Parathyroid adenoma (tissue), 2 donors: ENCODE results near the gene TIGD7.
A peak's percentile ranks its signal among the peaks of the same experiment; 100 is the strongest.

Experiments used
- H2AFZ ChIP-seq: fragments of 300-600 bp; sonication (generic); one replicate; pipeline ENCODE4 v1.7.0; 2017; ENCODE audit warnings: antibody characterized with exemption, mild to moderate bottlenecking
- H3K27ac ChIP-seq: fragments of 300-600 bp; sonication (generic); one replicate; pipeline ENCODE4 v1.7.0; 2017
- H3K27me3 ChIP-seq: fragments of 300-600 bp; sonication (generic); one replicate; pipeline ENCODE4 v1.7.0; 2017; ENCODE audit warnings: low read length; ENCODE audit not compliant: control insufficient read depth, insufficient read depth
- H3K36me3 ChIP-seq: fragments of 300-600 bp; sonication (generic); one replicate; pipeline ENCODE4 v1.7.0; 2017; ENCODE audit warnings: low read length; ENCODE audit not compliant: control insufficient read depth, insufficient read depth
- H3K4me1 ChIP-seq: fragments of 300-600 bp; sonication (generic); one replicate; pipeline ENCODE4 v1.7.0; 2017; ENCODE audit warnings: control low read depth
- H3K4me2 ChIP-seq: fragments of 300-600 bp; sonication (generic); one replicate; pipeline ENCODE4 v1.7.0; 2017; ENCODE audit warnings: low read length
- H3K4me3 ChIP-seq: fragments of 300-600 bp; sonication (generic); one replicate; pipeline ENCODE4 v1.7.0; 2017; ENCODE audit warnings: low read depth, low read length
- H3K79me2 ChIP-seq: fragments of 300-600 bp; sonication (generic); one replicate; pipeline ENCODE4 v1.7.0; 2017; ENCODE audit warnings: control low read depth
- H3K9ac ChIP-seq: fragments of 300-600 bp; sonication (generic); one replicate; pipeline ENCODE4 v1.7.0; 2017; ENCODE audit warnings: mild to moderate bottlenecking
- H3K9me3 ChIP-seq: fragments of 300-600 bp; sonication (generic); one replicate; pipeline ENCODE4 v1.7.0; 2017; ENCODE audit warnings: low read length; ENCODE audit not compliant: control insufficient read depth
- CTCF ChIP-seq: fragments of 300-600 bp; sonication (generic); IDR thresholded peaks from one replicate; pipeline ENCODE4 v1.7.0; 2017; ENCODE audit warnings: antibody characterized with exemption, mild to moderate bottlenecking
- donor health status: primary hyperparathyroidism.

Gene TIGD7

DNA sequence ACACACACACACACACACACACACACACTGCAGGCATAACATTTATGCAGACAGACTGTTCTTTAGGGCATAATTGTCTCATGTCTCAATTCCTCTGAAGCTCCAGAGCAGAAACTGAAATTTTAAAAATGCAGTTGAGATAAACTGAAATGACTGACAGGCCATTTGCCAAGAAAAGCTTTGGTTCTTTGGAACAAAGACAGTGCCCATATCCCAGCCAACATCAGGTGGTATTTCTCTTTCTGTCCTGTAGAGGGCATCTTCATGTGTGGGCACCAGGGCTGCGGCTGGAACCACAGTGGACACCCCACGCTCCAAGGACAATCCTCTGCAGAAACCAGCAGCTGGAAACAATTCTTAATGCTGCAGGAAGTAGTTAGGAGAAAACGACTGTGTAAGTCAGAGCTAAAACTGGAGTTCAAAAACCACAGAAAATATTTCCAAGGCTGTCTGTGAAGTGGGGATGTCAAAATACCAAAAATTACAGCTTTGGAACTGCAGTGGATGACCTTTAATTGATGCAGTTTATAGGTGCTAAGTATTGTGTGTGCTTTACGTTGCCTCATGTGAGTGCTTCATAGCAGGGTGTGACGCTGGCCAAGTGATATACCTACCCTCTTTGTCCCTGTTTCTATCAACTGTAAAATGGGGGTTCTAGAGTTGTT is 38.2 kb downstream of the TIGD7 start:
- peaks cover 4% of the 10 kb centered on the region for H3K79me2 ChIP-seq
- peak; percentile 64 for TF ChIP-seq CTCF
- no peaks in the 10 kb centered on the region for H3K9me3 ChIP-seq
- H2AFZ ChIP-seq, result peak overlapping the region; percentile 55
- H3K4me2 ChIP-seq, result no peak overlapping the region
- H3K27me3 ChIP-seq, result no peaks in the 10 kb centered on the region
- H3K4me3 ChIP-seq, result no peak overlapping the region
- H3K27ac ChIP-seq, result no peak overlapping the region
- H3K4me1 ChIP-seq, result no peaks in the 10 kb centered on the region
- no peak overlapping the region for H3K9ac ChIP-seq
- no peaks in the 10 kb centered on the region for H3K36me3 ChIP-seq

DNA sequence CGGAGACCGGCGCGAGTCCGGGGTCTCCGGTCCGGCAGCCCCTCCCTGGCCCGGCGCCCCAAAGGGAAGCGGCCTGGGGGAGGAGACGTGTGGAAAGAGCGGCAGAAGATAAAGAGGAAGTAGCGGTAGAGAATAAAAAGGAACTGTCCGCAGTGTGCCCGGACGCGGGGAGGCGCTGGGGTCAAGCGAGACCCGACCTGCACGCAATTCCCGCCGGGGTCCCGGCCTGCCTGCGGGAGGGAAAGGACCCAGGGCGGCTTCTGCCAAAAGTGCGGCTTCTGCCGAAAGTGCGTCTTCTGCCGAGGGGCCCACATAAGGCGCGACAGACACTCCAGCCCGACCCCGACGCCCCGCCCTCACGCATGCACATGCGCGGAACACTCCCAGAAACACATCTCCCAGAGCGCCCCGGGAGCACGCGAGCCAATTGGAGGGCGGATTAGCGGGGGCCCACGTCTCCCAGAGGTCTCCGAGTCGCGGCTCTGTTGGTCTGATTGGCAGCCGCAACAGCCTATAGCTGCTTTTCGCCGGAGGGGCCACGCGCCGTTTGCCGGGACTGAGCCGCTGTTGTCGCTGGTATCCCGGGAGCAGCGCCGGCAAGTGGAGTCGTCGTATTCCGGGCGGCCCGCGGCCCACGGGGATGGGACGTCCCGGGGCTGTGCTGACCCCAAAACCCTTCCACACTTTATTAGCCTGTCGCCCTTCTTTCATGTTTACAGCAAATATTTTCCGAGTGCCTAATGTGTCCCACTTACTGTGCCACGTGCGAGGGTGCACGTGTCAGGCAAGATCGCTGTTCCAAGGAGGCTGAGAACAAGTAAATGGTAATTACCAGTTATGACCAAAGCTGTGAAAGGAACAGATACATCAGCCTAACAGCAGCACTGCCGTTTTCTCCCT is 40.8 kb downstream of the TIGD7 start:
- Histone ChIP-seq H3K27me3 (no peaks in the 10 kb centered on the region), H3K9me3 (no peaks in the 10 kb centered on the region), H3K4me1 (no peaks in the 10 kb centered on the region), H3K36me3 (no peaks in the 10 kb centered on the region), H3K4me2 (peak overlapping the region; percentile 98), H3K79me2 (peaks cover 4% of the 10 kb centered on the region), H2AFZ (peak overlapping the region; percentile 81), H3K27ac (peak overlapping the region; percentile 96), H3K4me3 (peak overlapping the region; percentile 94), H3K9ac (peak overlapping the region; percentile 65)
- TF ChIP-seq CTCF, result peak; percentile 29

DNA sequence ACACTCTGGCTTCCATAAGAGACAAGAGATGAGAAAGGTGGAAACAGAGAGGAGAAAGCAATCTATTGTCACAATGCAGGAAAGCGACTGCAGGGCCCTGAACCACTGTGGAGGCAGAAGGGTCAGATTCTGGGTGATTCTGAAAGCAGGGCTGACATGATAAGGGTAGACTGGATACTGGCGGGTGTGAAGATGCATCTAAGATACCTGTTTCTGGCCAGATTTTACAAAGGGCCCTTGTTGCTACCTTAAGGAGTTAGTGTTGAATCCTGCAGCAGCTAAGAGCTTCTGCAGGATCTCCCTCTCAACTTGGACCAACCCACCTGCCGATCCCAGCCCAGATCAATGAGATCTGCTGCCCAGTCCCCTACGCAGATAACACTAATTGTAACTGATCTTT is 42.7 kb downstream of the TIGD7 start:
- Histone ChIP-seq H3K4me2 (no peak overlapping the region), H3K9me3 (no peaks in the 10 kb centered on the region), H3K79me2 (peaks cover 4% of the 10 kb centered on the region), H3K4me3 (no peak overlapping the region), H3K27ac (peak overlapping the region; percentile 96), H2AFZ (peak overlapping the region; percentile 45), H3K9ac (no peak overlapping the region), H3K27me3 (no peaks in the 10 kb centered on the region), H3K4me1 (no peaks in the 10 kb centered on the region), H3K36me3 (no peaks in the 10 kb centered on the region)
- TF ChIP-seq CTCF, result no peak

GRCh38 chr16:3259836-3260235 is 45.4 kb downstream of the TIGD7 start:
- Histone ChIP-seq H3K4me1 (no peaks in the 10 kb centered on the region), H3K36me3 (no peaks in the 10 kb centered on the region), H3K27me3 (no peaks in the 10 kb centered on the region), H3K4me3 (no peak overlapping the region), H3K4me2 (no peak overlapping the region), H2AFZ (no peak overlapping the region), H3K9ac (no peak overlapping the region), H3K27ac (no peak overlapping the region), H3K9me3 (no peaks in the 10 kb centered on the region), H3K79me2 (no peaks in the 10 kb centered on the region)
- no peak for TF ChIP-seq CTCF
